ENCODE results near the gene CKS1B. TPM values are rescaled to one million over a fixed set of nuclear protein-coding genes. Genes with fewer than 3 reads are reported as not detected.
A peak's percentile ranks its signal among the peaks of the same experiment; 100 is the strongest.

CKS1B gene
- total and polyA plus RNA-seq, 2 donors (not counting 1 experiment from before 2014, with no cell fraction given) = 16.8 to 33.0 TPM

DNA sequence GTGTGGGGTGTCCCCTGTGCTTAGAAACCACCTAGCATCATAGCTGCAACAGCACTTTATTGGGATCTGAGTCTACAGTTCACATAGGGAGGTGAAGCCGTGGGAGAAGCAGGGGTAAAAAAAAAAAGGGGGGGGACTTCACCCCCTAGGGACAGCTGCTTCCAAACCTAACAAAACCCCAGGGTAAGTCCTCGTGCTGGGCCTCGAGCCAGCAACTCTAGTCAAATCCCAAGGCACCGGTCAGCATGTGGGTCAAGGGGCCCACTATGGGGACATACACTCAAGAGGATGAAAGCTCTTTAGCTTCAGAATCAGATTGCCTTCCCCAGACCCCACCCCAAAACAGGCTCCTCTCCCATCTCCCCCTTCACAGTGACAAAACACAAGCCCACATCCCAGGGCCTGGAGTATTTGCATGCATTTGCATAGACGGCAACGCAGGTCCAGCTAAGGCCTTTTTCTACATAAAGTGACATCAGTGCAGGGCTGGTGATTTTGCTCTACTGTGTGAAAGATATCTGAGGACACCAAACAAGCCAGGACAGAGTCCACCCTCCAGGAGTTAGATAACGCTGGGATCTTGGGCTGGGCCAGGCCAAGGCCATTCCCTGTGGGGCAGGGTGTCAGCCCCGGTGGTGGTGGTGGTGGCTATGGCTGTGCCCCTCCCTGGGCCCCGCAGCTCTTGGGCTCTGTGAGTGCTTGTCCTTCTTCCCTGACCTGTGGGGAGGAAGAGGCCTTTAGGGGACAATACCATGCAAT is 29.9 kb upstream of the CKS1B start:
- H2AFZ ChIP-seq (ENCODE audit: insufficient read depth, low read depth, low read length, poor library complexity, severe bottlenecking) = no peak overlapping the region
- POLR2A ChIA-PET = interaction anchor here (0.6 to 1.5 kb wide), 5 partner anchors 16 to 73 kb away, joined by 3 to 7 read pairs (median 5); partner anchors contain the start of gene PYGO2
- H3K9ac ChIP-seq (ENCODE audit: low read length) = no peak overlapping the region
- H3K27ac Mint-ChIP-seq = peak overlapping the region; percentile 89
- peaks cover 47 to 59% of the 10 kb centered on the region in 2 donors for H3K4me1 ChIP-seq (ENCODE audit: control insufficient read depth in 2 of 2, insufficient read depth in 2 of 2, low read length in 2 of 2)
- no peak overlapping the region for H3K4me3 ChIP-seq (ENCODE audit: control extremely low read depth in 1 of 5, extremely low read depth in 1 of 5, insufficient read depth in 1 of 5, low read depth in 2 of 5, low read length in 4 of 5)
- H3K4me2 ChIP-seq (replicated peaks; ENCODE audit: low read depth, low read length, poor library complexity, severe bottlenecking) = peak overlapping the region; percentile 82
- H3K27me3 ChIP-seq (replicated peaks in 1 of 4; ENCODE audit: control extremely low read depth in 1 of 4, control insufficient read depth in 3 of 4, insufficient read depth in 4 of 4, low read length in 3 of 4) = no peaks in the 10 kb centered on the region
- peaks cover 62% of the 10 kb centered on the region for H3K4me1 Mint-ChIP-seq
- CTCF ChIA-PET = interaction anchor here (0.6 to 2.3 kb wide), 18 partner anchors 8 to 465 kb away, joined by 3 to 9 read pairs (median 4); partner anchors contain the start of genes ADAM15, ADAR and PMVK
- H3K36me3 ChIP-seq (replicated peaks in 1 of 2; ENCODE audit: control extremely low read depth in 1 of 2, control insufficient read depth in 1 of 2, extremely low read depth in 1 of 2, insufficient read depth in 2 of 2, low read length in 1 of 2) = peaks cover 0 to 46% of the 10 kb centered on the region in 2 experiments
- H3K9me3 ChIP-seq (ENCODE audit: control extremely low read depth in 1 of 3, control insufficient read depth in 2 of 3, insufficient read depth in 1 of 3, low read length in 2 of 3) = no peaks in the 10 kb centered on the region
- H3K27ac ChIP-seq (ENCODE audit: low read length in 2 of 2) = peak overlapping the region; percentile 58 to 88
- H3K79me2 ChIP-seq (ENCODE audit: control insufficient read depth, insufficient read depth, low read length) = peaks cover 26% of the 10 kb centered on the region
- WGBS (ENCODE audit: insufficient coverage) = 40% methylated on average over 6 of the region's 9 CpGs
- no peaks in the 10 kb centered on the region for H3K9me3 Mint-ChIP-seq (ENCODE audit: insufficient read depth)
- no peak for TF ChIP-seq EZH2 (IDR thresholded peaks at IDR 0.05; ENCODE audit: borderline replicate concordance, insufficient read depth, low read depth, low read length, poor library complexity, severe bottlenecking)
- TF ChIP-seq, protein P1, sequence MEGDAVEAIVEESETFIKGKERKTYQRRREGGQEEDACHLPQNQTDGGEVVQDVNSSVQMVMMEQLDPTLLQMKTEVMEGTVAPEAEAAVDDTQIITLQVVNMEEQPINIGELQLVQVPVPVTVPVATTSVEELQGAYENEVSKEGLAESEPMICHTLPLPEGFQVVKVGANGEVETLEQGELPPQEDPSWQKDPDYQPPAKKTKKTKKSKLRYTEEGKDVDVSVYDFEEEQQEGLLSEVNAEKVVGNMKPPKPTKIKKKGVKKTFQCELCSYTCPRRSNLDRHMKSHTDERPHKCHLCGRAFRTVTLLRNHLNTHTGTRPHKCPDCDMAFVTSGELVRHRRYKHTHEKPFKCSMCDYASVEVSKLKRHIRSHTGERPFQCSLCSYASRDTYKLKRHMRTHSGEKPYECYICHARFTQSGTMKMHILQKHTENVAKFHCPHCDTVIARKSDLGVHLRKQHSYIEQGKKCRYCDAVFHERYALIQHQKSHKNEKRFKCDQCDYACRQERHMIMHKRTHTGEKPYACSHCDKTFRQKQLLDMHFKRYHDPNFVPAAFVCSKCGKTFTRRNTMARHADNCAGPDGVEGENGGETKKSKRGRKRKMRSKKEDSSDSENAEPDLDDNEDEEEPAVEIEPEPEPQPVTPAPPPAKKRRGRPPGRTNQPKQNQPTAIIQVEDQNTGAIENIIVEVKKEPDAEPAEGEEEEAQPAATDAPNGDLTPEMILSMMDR (IDR thresholded peaks at IDR 0.05) = no peak
- intact Hi-C loops (cut with micrococcal nuclease) = loop anchor here (1.0 kb wide), 1 partner anchor 11 kb away; no protein-coding TSS in a partner anchor
- H3K27me3 Mint-ChIP-seq = no peaks in the 10 kb centered on the region
- H4K20me1 ChIP-seq (ENCODE audit: control insufficient read depth, insufficient read depth, low read length, poor library complexity, severe bottlenecking) = peaks cover 27% of the 10 kb centered on the region
- DNase-seq (peak; percentile 49), ATAC-seq (ENCODE audit: low read depth) (no peak)
- H3K4me3 Mint-ChIP-seq = peak overlapping the region; percentile 72

Measured in B cell (primary cell).